LHCN-M2 (cell line): ENCODE data around the gene LAMA3. TPM values are rescaled to one million over a fixed set of nuclear protein-coding genes. Genes with fewer than 3 reads are reported as not detected.

Experiments
- DNase-seq: peaks from one replicate; pipeline ENCODE4 v3.0.0-alpha.2; 2012; ENCODE audit warnings: low read depth
- total RNA-seq: library from RNA; depleted of rRNA; stranded (reverse); fragments of >200 nt; gene quantifications from 2 replicates; pipeline ENCODE4 v1.2.3, GENCODE V29; 2014

Gene LAMA3
- total RNA-seq, 1 experiment from 2014 or later, result 4.2 TPM

- DNase-seq, result no peak
These were observed 187.0 kb downstream of the LAMA3 start for GRCh38 chr18:23875966-23876895.

- DNase-seq, result no peak
These were observed 187.7 kb downstream of the LAMA3 start for GRCh38 chr18:23876921-23877320.

- no peak for DNase-seq
These were observed 188.1 kb downstream of the LAMA3 start for GRCh38 chr18:23877371-23877770.

GRCh38 chr18:23878336-23878900 is 189.2 kb downstream of the LAMA3 start:
- DNase-seq, result no peak

GRCh38 chr18:23879126-23879525 is 189.9 kb downstream of the LAMA3 start:
- DNase-seq, result no peak

- no peak for DNase-seq
These were observed 190.3 kb downstream of the LAMA3 start for GRCh38 chr18:23879544-23879943.

GRCh38 chr18:23879966-23880565 is 190.8 kb downstream of the LAMA3 start:
- no peak for DNase-seq

GRCh38 chr18:23880931-23881617 is 191.8 kb downstream of the LAMA3 start:
- DNase-seq, result no peak

GRCh38 chr18:23881778-23882177 is 192.5 kb downstream of the LAMA3 start:
- DNase-seq, result no peak

- no peak for DNase-seq
These were observed 193.5 kb downstream of the LAMA3 start for GRCh38 chr18:23882616-23883276.

- DNase-seq, result no peak
These were observed 194.1 kb downstream of the LAMA3 start for GRCh38 chr18:23883277-23883790.

GRCh38 chr18:23884681-23885375 is 195.6 kb downstream of the LAMA3 start:
- no peak for DNase-seq

- DNase-seq, result no peak
These were observed 196.5 kb downstream of the LAMA3 start for GRCh38 chr18:23885750-23886149.

- no peak for DNase-seq
These were observed 197.8 kb downstream of the LAMA3 start for GRCh38 chr18:23887035-23887434.

- DNase-seq, result no peak
These were observed 198.2 kb downstream of the LAMA3 start for GRCh38 chr18:23887493-23887892.

GRCh38 chr18:23888881-23889280 is 199.6 kb downstream of the LAMA3 start:
- no peak for DNase-seq

GRCh38 chr18:23889907-23890306 is 200.7 kb downstream of the LAMA3 start:
- DNase-seq, result no peak

GRCh38 chr18:23890589-23890988 is 201.3 kb downstream of the LAMA3 start:
- DNase-seq, result peak; percentile 74

- DNase-seq, result no peak
These were observed 204.4 kb downstream of the LAMA3 start for GRCh38 chr18:23893653-23894052.

- no peak for DNase-seq
These were observed 205.5 kb downstream of the LAMA3 start for GRCh38 chr18:23894661-23895175.
